ENCODE measurements around the gene RAB44.
A peak's percentile ranks its signal among the peaks of the same experiment; 100 is the strongest.
"Not testable (repeated sequence)": the region's sequence is repeated elsewhere in the genome, so short reads cannot be mapped to it uniquely, and the experiment has no call there.

Gene RAB44

DNA sequence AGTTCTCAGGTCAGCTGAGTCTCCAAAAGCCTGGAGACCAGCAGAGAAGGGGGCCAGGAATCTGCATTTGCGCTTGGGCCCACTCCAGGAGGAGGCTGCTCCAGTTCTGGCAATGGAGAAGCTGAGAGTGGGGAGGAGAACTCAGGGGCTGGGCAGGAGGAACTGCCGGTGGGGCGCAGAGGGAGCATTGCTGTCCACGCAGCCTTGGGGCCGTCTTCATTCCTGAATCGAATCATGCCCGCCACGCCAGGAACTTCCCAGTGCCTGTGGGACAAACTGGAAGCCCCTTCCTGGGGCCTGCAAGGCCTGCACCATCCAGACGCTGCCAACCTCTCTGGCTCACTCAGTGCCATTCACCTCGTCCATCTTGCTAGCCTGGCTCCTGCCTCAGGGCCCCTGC, 16.9 kb downstream of the RAB44 start:
- DNase-seq = no peak

GRCh38 chr6:36715469-36715868, 17.8 kb downstream of the RAB44 start:
- DNase-seq = no peak

GRCh38 chr6:36716476-36717093, 19.0 kb downstream of the RAB44 start:
- DNase-seq = no peak

GRCh38 chr6:36717231-36717825, 19.7 kb downstream of the RAB44 start:
- no peak for DNase-seq

DNA sequence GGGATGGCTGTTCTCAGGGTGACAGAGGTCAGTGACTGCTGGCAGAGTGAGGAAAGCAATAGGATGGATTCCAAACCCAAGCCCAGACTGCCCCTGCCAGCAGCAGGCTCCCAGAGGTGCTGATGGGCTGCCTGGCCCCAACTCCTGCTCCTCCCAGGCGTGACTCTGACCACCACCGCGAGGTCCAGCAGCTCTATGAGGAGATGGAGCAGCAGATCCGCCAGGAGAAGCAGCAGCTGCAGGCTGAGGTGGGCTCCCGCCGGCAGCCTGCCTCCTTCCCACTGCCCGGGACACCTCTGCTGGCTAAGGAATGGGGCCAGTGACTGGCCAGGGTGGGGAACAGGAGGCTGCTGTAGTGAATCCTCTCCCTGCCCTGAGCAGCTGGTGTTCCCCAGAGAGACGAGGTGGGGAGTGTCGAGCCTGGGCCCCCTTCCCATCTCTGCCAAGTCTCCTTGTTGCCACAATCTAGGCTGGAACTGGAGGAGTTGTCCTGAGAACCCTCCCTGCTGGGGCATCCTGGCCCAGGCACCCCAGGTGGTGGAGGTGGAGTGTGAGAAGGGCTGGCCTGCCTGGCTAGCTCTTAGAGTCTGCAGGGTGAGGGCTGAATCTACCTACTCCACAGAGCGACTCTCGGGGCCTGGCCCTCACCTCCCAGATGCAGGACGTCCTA, 20.4 kb downstream of the RAB44 start:
- DNase-seq = no peak

DNA sequence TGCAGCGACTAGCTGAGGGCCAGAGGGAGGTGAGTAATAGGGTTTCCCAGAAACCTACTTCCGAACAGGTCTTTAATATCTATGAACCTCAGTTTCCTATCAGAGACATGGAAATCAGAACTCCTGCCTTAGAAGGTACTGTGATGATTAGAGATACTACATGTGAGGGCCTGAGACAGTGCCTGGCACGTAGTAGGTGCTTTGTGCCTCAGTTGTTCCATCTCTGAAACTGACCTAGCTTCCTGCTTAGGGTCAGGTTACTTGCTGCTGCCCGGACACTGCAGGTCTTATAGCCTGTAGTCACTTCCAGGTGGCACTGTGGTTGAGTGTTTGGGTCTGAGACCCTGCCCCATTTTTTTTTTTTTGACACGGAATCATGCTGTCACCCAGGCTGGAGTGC, 20.9 kb downstream of the RAB44 start:
- DNase-seq = no peak

DNA sequence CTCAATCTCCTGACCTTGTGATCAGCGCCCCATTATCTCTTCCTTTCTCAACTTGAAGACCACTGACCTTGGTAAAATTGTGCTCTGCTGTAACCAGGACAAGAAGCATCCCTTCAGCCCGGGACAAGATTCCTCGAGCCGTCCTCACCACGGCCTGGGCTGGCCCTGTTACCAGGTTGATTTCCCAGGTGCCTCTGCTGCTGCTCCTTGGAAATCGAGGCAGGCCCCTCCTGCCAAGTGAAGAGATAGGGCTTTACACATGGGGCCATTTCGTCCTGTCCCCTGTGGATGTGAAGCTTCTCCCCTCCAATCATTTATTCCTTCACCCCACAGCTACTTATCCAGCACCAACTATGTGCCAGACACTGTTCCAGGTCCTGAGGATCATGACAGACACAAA, 21.5 kb downstream of the RAB44 start:
- DNase-seq = no peak

GRCh38 chr6:36720251-36721141, 22.9 kb downstream of the RAB44 start:
- DNase-seq = no peak

DNA sequence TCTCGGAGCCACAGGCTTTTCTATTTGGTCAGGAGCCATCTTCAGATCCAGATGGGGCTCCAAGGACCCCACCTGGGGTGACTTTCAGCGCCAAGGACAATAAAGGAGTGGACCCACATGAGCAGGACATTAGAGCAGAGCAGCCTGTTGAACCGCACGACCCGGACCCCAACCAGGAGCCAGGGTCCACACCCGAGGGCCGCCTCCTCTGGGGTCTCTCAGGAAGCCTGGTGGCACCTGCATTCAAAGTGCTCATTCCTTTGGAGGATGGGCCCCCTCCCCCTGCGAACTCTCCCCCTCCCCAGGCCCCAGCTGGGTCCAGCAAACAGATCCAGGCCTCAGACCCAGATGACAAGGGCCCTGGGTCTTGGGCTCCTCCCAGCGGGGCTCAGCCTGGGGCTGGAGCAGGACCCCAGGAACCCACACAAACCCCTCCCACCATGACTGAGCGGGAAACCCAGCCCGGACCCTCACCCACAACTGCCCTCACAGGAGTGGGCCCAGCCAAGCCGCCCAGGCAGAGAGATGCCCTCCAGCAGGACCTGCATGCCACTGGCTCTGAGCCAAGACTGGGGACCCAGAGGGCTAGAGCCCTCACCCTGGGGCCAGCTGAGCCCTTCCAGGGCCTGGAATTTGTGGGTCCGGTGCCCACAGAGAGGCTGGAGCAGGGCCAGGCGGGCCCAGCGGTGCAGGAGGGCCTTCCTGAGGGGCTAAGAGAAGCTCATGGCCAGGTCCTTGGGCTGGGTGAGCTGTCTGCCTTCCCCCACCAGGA, 23.9 kb downstream of the RAB44 start:
- DNase-seq = no peak

DNA sequence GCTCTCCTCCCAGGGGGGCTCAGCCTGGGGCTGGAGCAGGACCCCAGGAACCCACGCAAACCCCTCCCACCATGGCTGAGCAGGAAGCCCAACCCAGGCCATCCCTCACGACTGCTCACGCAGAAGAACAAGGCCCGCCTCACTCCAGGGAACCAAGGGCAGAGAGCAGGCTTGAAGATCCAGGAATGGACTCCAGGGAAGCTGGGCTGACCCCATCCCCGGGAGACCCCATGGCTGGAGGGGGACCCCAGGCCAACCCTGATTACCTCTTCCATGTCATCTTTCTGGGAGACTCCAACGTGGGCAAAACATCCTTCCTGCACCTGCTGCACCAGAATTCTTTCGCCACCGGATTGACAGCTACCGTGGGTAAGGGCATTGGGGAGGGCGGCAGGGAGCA, 24.7 kb downstream of the RAB44 start:
- DNase-seq = no peak

- DNase-seq = no peak
These were observed 25.3 kb downstream of the RAB44 start for GRCh38 chr6:36722879-36723278.

- DNase-seq = not testable (repeated sequence)
These were observed 26.4 kb downstream of the RAB44 start for GRCh38 chr6:36723992-36724391.

DNA sequence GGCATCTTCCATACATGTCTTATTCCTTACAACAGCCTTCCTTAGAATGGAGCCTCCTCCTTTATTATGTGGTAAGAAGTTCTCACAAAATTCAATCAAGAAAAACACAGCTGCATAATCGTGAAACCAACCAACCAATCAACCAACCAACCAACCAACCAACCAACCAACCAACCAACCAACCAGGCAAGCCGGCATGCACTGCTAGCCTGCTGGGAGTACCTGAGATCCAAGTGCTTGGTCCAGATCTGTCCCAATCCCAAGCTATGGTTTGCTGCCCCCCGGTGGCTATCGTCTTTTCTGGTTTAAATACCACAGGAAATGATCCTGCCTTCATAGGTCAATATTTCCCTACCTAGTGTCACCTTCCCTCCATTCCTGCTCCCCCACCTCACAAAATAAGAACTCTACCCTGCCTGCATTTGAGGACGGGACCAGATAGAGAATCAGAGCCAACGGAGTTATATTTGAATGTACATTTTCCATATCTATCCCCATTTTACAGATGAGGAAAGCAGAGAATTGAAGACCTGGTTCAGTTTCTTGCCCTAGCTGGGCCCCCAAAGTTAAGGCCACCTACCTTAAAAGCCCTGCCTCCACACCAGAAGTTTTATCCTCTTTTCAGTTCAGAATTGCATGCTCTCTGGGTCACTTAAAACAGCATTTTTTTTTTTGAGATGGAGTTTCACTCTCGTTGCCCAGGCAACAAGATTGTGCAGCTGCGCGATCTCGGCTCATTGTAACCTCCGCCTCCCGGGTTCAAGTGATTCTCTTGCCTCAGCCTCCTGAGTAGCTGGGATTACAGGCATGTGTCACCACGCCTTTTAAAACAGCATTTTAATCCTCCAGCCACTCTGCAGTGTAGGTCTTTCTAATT, 27.1 kb downstream of the RAB44 start:
- peak; percentile 77 for DNase-seq

DNA sequence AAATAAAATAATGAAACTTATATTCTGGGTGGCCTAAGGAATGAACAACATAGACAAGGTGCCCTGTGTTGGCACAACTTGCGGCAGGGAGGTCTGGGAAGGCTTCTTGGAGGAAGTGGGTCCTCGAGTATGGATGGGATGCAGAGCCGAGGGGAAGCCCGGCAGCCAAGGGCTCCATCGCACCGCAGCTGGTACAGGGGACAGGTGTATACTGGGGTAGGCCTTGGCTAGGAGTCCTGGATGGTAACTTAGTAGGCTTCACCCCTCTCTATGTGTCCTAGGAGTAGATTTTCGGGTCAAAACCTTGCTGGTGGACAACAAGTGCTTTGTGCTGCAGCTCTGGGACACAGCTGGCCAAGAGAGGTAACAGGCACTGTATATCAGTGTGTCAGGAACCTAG, 28.0 kb downstream of the RAB44 start:
- no peak for DNase-seq

GRCh38 chr6:36727505-36728021, 29.9 kb downstream of the RAB44 start:
- DNase-seq = no peak

GRCh38 chr6:36728289-36729160, 30.9 kb downstream of the RAB44 start:
- no peak for DNase-seq

DNA sequence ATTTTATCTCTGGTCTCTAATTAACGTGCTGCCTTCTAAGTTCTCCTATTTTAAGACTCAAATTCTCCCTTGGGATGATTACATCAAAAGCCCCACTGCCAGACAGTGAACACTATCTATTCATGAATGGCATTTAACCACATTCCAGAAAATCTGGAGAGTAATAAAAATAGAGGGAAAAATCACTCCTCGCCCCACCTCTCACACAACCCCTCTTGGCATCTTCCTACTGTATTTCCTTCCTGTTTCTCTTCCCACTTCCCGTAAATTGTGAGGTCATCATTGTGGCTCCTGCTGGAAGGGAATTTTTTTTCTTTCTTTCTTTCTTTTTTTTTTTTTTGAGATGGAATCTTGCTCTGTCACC, 31.5 kb downstream of the RAB44 start:
- DNase-seq = no peak

DNA sequence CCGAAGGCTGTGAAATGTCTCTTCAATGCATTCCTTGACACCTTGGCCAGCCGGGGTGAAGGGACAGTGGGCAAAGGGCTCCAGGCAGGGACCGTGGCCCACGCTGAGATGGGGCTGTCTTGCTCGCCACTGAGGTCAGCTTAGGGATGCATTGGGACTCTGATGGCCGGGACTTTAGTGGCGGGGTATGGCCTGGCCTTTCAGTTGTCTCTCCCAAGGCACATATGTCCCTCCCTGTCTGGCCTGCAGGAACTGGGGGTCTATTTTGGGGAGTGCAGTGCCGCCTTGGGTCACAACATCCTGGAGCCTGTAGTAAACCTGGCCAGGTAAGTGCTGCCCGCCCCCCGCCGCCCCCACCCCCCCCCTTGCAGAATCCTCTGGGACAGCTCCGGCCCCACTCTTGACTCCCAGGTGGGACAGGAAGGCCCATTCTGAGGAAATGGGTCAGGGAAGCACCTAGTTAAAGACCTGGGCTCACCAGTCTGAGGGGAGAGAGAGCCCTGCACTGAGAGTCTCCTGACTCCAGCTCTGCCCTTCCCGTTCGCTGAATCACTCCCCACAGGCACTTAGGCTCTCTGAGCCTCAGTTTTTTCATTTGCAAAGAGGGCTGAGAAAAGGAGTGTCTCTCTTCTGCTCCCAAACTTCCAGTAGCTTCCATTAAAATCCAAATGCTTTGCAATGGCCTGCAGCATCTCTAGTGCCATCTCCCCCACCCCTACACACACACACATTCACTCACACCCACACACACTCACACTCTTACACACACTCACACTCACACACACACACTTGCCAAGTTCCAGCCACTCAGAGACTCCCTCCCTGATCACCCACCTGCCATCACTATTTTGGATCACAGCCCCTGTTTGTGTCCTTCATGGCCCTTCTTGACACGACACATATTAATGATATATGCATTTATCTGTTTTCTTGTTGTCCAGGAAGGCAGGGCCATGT, 33.1 kb downstream of the RAB44 start:
- DNase-seq = no peak

GRCh38 chr6:36731622-36732310, 34.1 kb downstream of the RAB44 start:
- no peak for DNase-seq
